Right cardiac atrium (tissue), 5 donors: ENCODE measurements around the gene AIFM3. TPM values are rescaled to one million over a fixed set of nuclear protein-coding genes. Genes with fewer than 3 reads are reported as not detected.

Experiments used
- ATAC-seq, 2 donors: fragments of 200-7000 bp; cut with Tn5 transposase; one replicate each; pipeline versions ENCODE4 v1.8.0 to v1.9.1; 2020; ENCODE audit warnings: moderate library complexity in 2 of 2, mild to moderate bottlenecking in 1 of 2
- DNase-seq, 3 donors: peaks; one replicate each; pipeline ENCODE4 v3.0.0-alpha.2; 2020
- H3K27ac ChIP-seq: one replicate; pipeline ENCODE4 v1.5.1; 2013; ENCODE audit warnings: mild to moderate bottlenecking, low read length, control low read depth, moderate library complexity
- H3K27me3 ChIP-seq: one replicate; pipeline ENCODE4 v1.6.1; 2013; ENCODE audit not compliant: control insufficient read depth, insufficient read depth
- H3K4me1 ChIP-seq: one replicate; pipeline ENCODE4 v1.6.1; 2013; ENCODE audit warnings: low read length; ENCODE audit not compliant: control insufficient read depth, insufficient read depth
- H3K4me3 ChIP-seq: one replicate; pipeline ENCODE4 v1.5.1; 2013; ENCODE audit warnings: low read length, control low read depth
- H3K9me3 ChIP-seq: one replicate; pipeline ENCODE4 v1.6.1; 2013; ENCODE audit warnings: low read length; ENCODE audit not compliant: control insufficient read depth
- WGBS: extraction: QIAGEN DNeasy Blood & Tissue Kit; methylation state at CpG from one replicate; pipeline ENCODE4 v1.1.7; 2013; 5-methylcytosine and 5-hydroxymethylcytosine counted together
- intact Hi-C, 4 donors: fragments of 100-400 bp; cut with DNase I; formaldehyde crosslinking; loops; one replicate each; pipeline versions ENCODE4 v1.11.0 to v1.14.0; 2022 to 2023
- polyA plus RNA-seq: library from polyadenylated mRNA; stranded (reverse); fragments of 200-250 nt; gene quantifications from one replicate; pipeline ENCODE4 v1.2.3, GENCODE V29; 2013
- total RNA-seq, 4 donors: library from RNA; stranded (reverse); fragmentation: NEBNext Ultra II Directional; extraction: Animal tissue kit (Norgen Biotek cat#: 25700); gene quantifications; one replicate each; pipeline ENCODE4 v1.2.1, GENCODE V29; 2021
- donor health status: healthy with polysubstance abuse.
- donor health status: DM: no; HTN: yes; CAD: no.
- donor health status: DM: no; HTN: no; CAD: no.
- donor health status: DM: no; HTN: yes; CAD: no; lungs with severe emphysema.
- donor health status: DM: yes; HTN: yes; CAD: no.

The AIFM3 gene
- total and polyA plus RNA-seq, 5 donors: 1.0 to 2.1 (median 1.4) TPM

- intact Hi-C loops: loop anchor here in 1 of 4 donors (10.0 kb wide), 1 partner anchor 56 kb away; no protein-coding TSS in a partner anchor
- no peak overlapping the region for H3K4me3 ChIP-seq
- no peak for DNase-seq
- no peaks in the 10 kb centered on the region for H3K9me3 ChIP-seq
- H3K27ac ChIP-seq: no peak overlapping the region
- H3K4me1 ChIP-seq: no peaks in the 10 kb centered on the region
- 93% methylated on average over 4 of the region's 4 CpGs for WGBS
- ATAC-seq: no peak
- no peaks in the 10 kb centered on the region for H3K27me3 ChIP-seq
Observed at GRCh38 chr22:20960609-20961008, 6.4 kb upstream of the AIFM3 start.

- no peaks in the 10 kb centered on the region for H3K4me1 ChIP-seq
- no peak overlapping the region for H3K27ac ChIP-seq
- WGBS: 95% methylated on average over 6 of the region's 6 CpGs
- intact Hi-C loops: loop anchor here in 1 of 4 donors (10.0 kb wide), 1 partner anchor 58 kb away; no protein-coding TSS in a partner anchor
- no peaks in the 10 kb centered on the region for H3K9me3 ChIP-seq
- no peaks in the 10 kb centered on the region for H3K27me3 ChIP-seq
- DNase-seq: peak in 1 of 3 donors; percentile 25
- H3K4me3 ChIP-seq: no peak overlapping the region
- no peak for ATAC-seq
Observed at GRCh38 chr22:20962491-20962945, 4.5 kb upstream of the AIFM3 start.

DNA sequence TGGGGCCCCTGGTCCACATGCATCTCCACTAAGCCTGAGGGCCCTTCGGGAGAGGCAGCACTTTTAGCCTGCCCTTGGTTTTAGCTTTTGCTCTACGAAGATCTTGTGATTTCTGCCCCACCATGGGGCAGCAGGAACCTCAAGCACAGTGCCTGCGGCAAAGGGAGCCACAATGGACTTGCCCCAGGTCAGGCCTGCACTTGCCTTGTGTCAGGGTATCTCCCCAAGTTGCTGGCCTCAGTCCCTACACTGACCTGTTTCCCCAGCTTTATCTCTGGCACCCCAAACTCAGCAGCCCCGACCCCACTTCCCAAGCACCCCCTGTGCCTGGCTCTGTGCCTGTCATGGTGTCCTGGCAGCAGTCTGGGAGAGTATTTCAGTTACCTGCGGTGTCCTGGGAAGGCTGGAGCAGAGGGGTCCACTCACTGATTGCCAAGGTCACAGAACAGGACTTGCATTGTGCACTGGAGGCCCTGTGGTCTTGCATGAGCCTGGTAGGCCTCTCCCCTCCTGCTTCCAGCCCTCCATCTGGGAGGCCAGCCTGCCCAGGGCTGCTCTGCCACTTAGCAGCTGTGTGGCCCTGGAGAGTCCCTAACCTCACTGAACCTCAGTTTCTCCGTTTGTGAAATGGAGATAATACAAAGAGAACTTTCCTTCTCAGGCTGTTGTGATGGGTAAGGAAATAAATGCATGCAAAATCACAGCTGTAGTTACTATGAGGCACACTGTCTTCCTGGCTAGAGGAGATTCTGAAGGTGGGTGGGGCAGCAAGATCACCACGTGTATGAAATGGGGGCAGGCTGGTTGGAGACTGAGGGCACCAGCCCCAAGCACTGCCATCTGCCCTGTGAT is 3.6 kb upstream of the AIFM3 start:
- WGBS: 80% methylated on average over 7 of the region's 7 CpGs
- DNase-seq (peak in 1 of 3 donors; percentile 22), ATAC-seq (no peak)
- Histone ChIP-seq H3K9me3 (no peaks in the 10 kb centered on the region), H3K27ac (no peak overlapping the region), H3K27me3 (no peaks in the 10 kb centered on the region), H3K4me3 (no peak overlapping the region), H3K4me1 (no peaks in the 10 kb centered on the region)
- intact Hi-C loops: loop anchor here in 1 of 4 donors (10.0 kb wide), 1 partner anchor 59 kb away; no protein-coding TSS in a partner anchor

DNA sequence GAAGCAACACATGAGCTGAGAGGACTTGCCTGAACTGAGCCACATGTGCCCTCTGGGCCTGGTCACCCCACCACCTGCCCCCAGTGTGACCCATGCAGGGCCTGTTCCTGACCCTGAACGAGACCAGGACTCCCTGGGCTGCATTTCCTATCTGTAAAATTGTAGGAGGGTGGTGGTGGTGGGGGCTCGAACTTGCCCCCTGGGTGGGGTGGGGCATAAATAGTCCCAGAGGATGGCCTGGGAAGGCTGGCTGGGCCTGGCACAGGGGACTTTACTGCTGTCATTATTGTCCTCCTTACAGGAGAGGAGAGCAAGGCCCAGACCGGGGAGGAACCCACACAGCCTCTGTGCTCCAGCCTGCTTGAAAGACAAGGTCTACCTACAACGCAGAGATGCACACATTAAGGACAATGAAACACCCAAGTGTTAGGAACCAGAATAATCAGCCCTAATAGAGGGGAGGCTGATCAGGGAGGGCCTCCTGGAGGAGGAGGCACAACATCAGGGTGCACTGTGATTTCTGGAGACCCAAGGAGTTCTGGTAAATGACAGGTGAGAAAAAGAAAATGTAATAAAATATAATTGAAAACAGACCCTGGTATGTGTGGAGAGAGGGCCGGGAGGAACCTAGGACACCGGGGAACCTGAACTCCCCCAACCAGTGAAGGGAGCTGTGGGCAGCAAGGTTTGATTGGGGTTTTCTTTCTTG is 2.8 kb upstream of the AIFM3 start:
- H3K4me1 ChIP-seq: no peaks in the 10 kb centered on the region
- no peaks in the 10 kb centered on the region for H3K27me3 ChIP-seq
- H3K4me3 ChIP-seq: peak overlapping the region; percentile 37
- H3K27ac ChIP-seq: no peak overlapping the region
- DNase-seq: peak in 1 of 3 donors; percentile 21
- intact Hi-C loops: loop anchor here in 1 of 4 donors (10.0 kb wide), 1 partner anchor 59 kb away; no protein-coding TSS in a partner anchor
- H3K9me3 ChIP-seq: no peaks in the 10 kb centered on the region
- ATAC-seq: no peak
- 67% methylated on average over 6 of the region's 6 CpGs for WGBS

- DNase-seq: no peak
- Histone ChIP-seq H3K9me3 (no peaks in the 10 kb centered on the region), H3K4me1 (no peaks in the 10 kb centered on the region), H3K27ac (no peak overlapping the region), H3K4me3 (peak overlapping the region; percentile 37), H3K27me3 (no peaks in the 10 kb centered on the region)
- 3% methylated on average over 28 of the region's 28 CpGs for WGBS
- intact Hi-C loops: loop anchor here in 1 of 4 donors (10.0 kb wide), 1 partner anchor 60 kb away; no protein-coding TSS in a partner anchor
- no peak for ATAC-seq
Observed at GRCh38 chr22:20964799-20965103, 2.3 kb upstream of the AIFM3 start.

GRCh38 chr22:20965104-20965887 is 1.8 kb upstream of the AIFM3 start:
- DNase-seq (peak in 2 of 3 donors; percentile 53 to 65), ATAC-seq (no peak)
- Histone ChIP-seq H3K27ac (no peak overlapping the region), H3K27me3 (no peaks in the 10 kb centered on the region), H3K4me1 (no peaks in the 10 kb centered on the region), H3K4me3 (peak overlapping the region; percentile 37), H3K9me3 (no peaks in the 10 kb centered on the region)
- WGBS: 10% methylated on average over 65 of the region's 65 CpGs
- intact Hi-C loops: loop anchor here in 1 of 4 donors (10.0 kb wide), 1 partner anchor 60 kb away; no protein-coding TSS in a partner anchor

GRCh38 chr22:20965888-20966855 is 883 bp upstream of the AIFM3 start:
- DNase-seq: peak in 1 of 3 donors; percentile 44
- Histone ChIP-seq H3K9me3 (no peaks in the 10 kb centered on the region), H3K4me3 (no peak overlapping the region), H3K4me1 (no peaks in the 10 kb centered on the region), H3K27ac (no peak overlapping the region), H3K27me3 (no peaks in the 10 kb centered on the region)
- intact Hi-C loops: loop anchor here in 1 of 4 donors (10.0 kb wide), 1 partner anchor 61 kb away; no protein-coding TSS in a partner anchor
- peak in 1 of 2 donors; percentile 9 for ATAC-seq
- WGBS: 87% methylated on average over 13 of the region's 13 CpGs

- DNase-seq (peak in 2 of 3 donors; percentile 6 to 56), ATAC-seq (no peak)
- Histone ChIP-seq H3K27me3 (no peaks in the 10 kb centered on the region), H3K9me3 (no peaks in the 10 kb centered on the region), H3K4me3 (no peak overlapping the region), H3K4me1 (no peaks in the 10 kb centered on the region), H3K27ac (no peak overlapping the region)
- 50% methylated on average over 19 of the region's 19 CpGs for WGBS
- intact Hi-C loops: loop anchor here in 1 of 4 donors (10.0 kb wide), 1 partner anchor 63 kb away; no protein-coding TSS in a partner anchor
Observed at GRCh38 chr22:20967697-20968211, 699 bp downstream of the AIFM3 start.

- no peaks in the 10 kb centered on the region for H3K4me1 ChIP-seq
- ATAC-seq (peak in 1 of 2 donors; percentile 31), DNase-seq (peak in 1 of 3 donors; percentile 43)
- H3K4me3 ChIP-seq: no peak overlapping the region
- intact Hi-C loops: loop anchor here in 1 of 4 donors (10.0 kb wide), 1 partner anchor 64 kb away; no protein-coding TSS in a partner anchor
- H3K27ac ChIP-seq: no peak overlapping the region
- H3K27me3 ChIP-seq: no peaks in the 10 kb centered on the region
- WGBS: 83% methylated on average over 7 of the region's 7 CpGs
- no peaks in the 10 kb centered on the region for H3K9me3 ChIP-seq
Observed at GRCh38 chr22:20968281-20968977, 1.4 kb downstream of the AIFM3 start.
